ENCODE measurements around the gene EEF2K. TPM values are rescaled to one million over a fixed set of nuclear protein-coding genes. Genes with fewer than 3 reads are reported as not detected.
"Not testable (repeated sequence)": the region's sequence is repeated elsewhere in the genome, so short reads cannot be mapped to it uniquely, and the experiment has no call there.

EEF2K gene
- total and polyA plus RNA-seq, 12 donors, result 5.1 to 38.9 (median 21.9) TPM

GRCh38 chr16:22195695-22196558, 10.2 kb upstream of the EEF2K start:
- intact Hi-C loops (cut with DNase I), result loop anchor here in 9 of 10 donors (1.0 to 10.0 kb wide), 5 partner anchors 101 to 181 kb away; partner anchors contain the start of genes POLR3E (in 8 of the 9) and CDR2 (in 1 of the 9)
- Histone ChIP-seq H3K27ac (peak overlapping the region; percentile 53 to 86 (median 75)), H3K9me3 (no peaks in the 10 kb centered on the region), H3K4me1 (peaks cover 3 to 46% (median 16%) of the 10 kb centered on the region in 9 donors), H3K4me3 (peak overlapping the region; percentile 2 to 70 (median 56)), H3K36me3 (no peaks in the 10 kb centered on the region), H3K27me3 (no peaks in the 10 kb centered on the region)
- 3% methylated on average over 39 of the region's 39 CpGs for WGBS, 2 donors
- peak; percentile 84 to 98 (median 89) for TF ChIP-seq CTCF (IDR thresholded peaks at IDR 0.05)
- DNase-seq (peak; percentile 87 to 93), ATAC-seq (peak; percentile 27 to 52 (median 42))

GRCh38 chr16:22196559-22197168, 9.4 kb upstream of the EEF2K start:
- H3K27me3 ChIP-seq, DNase-seq, H3K9me3 ChIP-seq, H3K36me3 ChIP-seq, ATAC-seq: not testable (repeated sequence)
- intact Hi-C loops (cut with DNase I), result loop anchor here in 7 of 10 donors (1.0 to 10.0 kb wide), 5 partner anchors 100 to 181 kb away; partner anchors contain the start of genes POLR3E (in 5 of the 7) and CDR2 (in 1 of the 7)
- Histone ChIP-seq H3K4me1 (peaks cover 3 to 45% (median 13%) of the 10 kb centered on the region in 9 donors), H3K4me3 (peak overlapping the region in 9 of 10 donors; percentile 42 to 70 (median 56)), H3K27ac (peak overlapping the region in 1 of 10 donors; percentile 86)
- WGBS, 2 donors, result 37 to 41% methylated on average over 20 of the region's 20 CpGs

GRCh38 chr16:22198547-22199293, 7.4 kb upstream of the EEF2K start:
- ATAC-seq (no peak), DNase-seq (no peak)
- no peaks in the 10 kb centered on the region for H3K9me3 ChIP-seq
- intact Hi-C loops (cut with DNase I), result loop anchor here in 4 of 10 donors (5.0 to 10.0 kb wide), 3 partner anchors 99 to 179 kb away; partner anchors contain the start of genes POLR3E (in 2 of the 4) and CDR2 (in 1 of the 4)
- peak overlapping the region in 6 of 10 donors; percentile 4 to 84 (median 50) for H3K27ac ChIP-seq
- H3K36me3 ChIP-seq, result no peaks in the 10 kb centered on the region
- TF ChIP-seq CTCF (IDR thresholded peaks at IDR 0.05), result no peak
- H3K27me3 ChIP-seq, result no peaks in the 10 kb centered on the region
- no peak overlapping the region for H3K4me3 ChIP-seq
- H3K4me1 ChIP-seq, result peaks cover 0 to 27% (median 5%) of the 10 kb centered on the region in 9 donors
- WGBS, 2 donors, result 84 to 88% methylated on average over 7 of the region's 7 CpGs

GRCh38 chr16:22202261-22202637, 3.8 kb upstream of the EEF2K start:
- Histone ChIP-seq H3K27ac (no peak overlapping the region), H3K9me3 (no peaks in the 10 kb centered on the region), H3K4me1 (peaks cover 0 to 27% (median 10%) of the 10 kb centered on the region in 9 donors), H3K36me3 (no peaks in the 10 kb centered on the region), H3K4me3 (no peak overlapping the region), H3K27me3 (no peaks in the 10 kb centered on the region)
- WGBS, 2 donors, result 92 to 94% methylated on average over 6 of the region's 6 CpGs
- TF ChIP-seq CTCF (IDR thresholded peaks at IDR 0.05), result no peak
- intact Hi-C loops (cut with DNase I), result loop anchor here in 1 of 10 donors (5.0 kb wide), 1 partner anchor 95 kb away; the partner anchor contains the start of gene POLR3E
- no peak for ATAC-seq
- DNase-seq, result no peak

Measured in heart right ventricle (tissue), 16 donors.